HCT116 (cell line): ENCODE results near the gene TIPRL. TPM values are rescaled to one million over a fixed set of nuclear protein-coding genes. Genes with fewer than 3 reads are reported as not detected.

Experiments
- ATAC-seq: fragments of 200-7000 bp; cut with Tn5 transposase; 2 replicates; pipeline ENCODE4 v1.9.1; 2020; ENCODE audit warnings: mild to moderate bottlenecking, moderate library complexity
- BruUV-seq: library from RNA; stranded (reverse); fragments of 400-500 nt; replicated peaks from 2 replicates; lab custom pipeline; 2021; lab: Mats Ljungman, UMichigan
- CTCF ChIA-PET: fragments of 300-600 bp; sonication (Branson Sonifier 250); formaldehyde crosslinking; loops from one replicate; lab custom pipeline; 2021; ENCODE audit warnings: antibody characterized with exemption; lab: Charles Lee
- POLR2A ChIA-PET: fragments of 300-600, 350-600 bp; sonication (Branson Sonifier 250); formaldehyde crosslinking; loops from one replicate; lab custom pipeline; 2021; ENCODE audit warnings: antibody characterized with exemption; lab: Charles Lee
- RAD21 ChIA-PET, 2 experiments: fragments of 300-600 bp; sonication (Branson Sonifier 250); formaldehyde crosslinking; loops; one replicate each; lab custom pipeline; 2023; ENCODE audit warnings: low total read pairs in 2 of 2; ENCODE audit not compliant: uncharacterized antibody in 2 of 2, unreplicated experiment in 2 of 2, low non-redundant PET in 1 of 2; lab: Charles Lee
- DNase-seq: peaks from one replicate; pipeline ENCODE4 v3.0.0-alpha.2; 2010; ENCODE audit warnings: low read depth, low spot score
- H2AFZ ChIP-seq: fragments of 200-600 bp; shearing (Covaris generic), sonication (generic); 2 replicates; pipeline ENCODE4 v1.6.1; 2017; ENCODE audit warnings: low read depth, mixed run types, mixed read lengths, antibody characterized with exemption, low read length; ENCODE audit not compliant: poor library complexity, severe bottlenecking
- H3K27ac ChIP-seq: 2 replicates; pipeline ENCODE4 v1.5.1; 2012; ENCODE audit warnings: low read depth, low read length
- H3K27me3 ChIP-seq: fragments of 200-600 bp; sonication (generic); 2 replicates; pipeline ENCODE4 v1.6.1; 2016; ENCODE audit warnings: mixed run types, low read length, mixed read lengths; ENCODE audit not compliant: insufficient read depth
- H3K36me3 ChIP-seq, 2 experiments: fragments of 200-500 bp in 1 of 2; fragments of 200-600 bp in 1 of 2; sonication (Bioruptor generic) in 1 of 2; sonication (generic) in 1 of 2; 2 replicates each; pipeline versions ENCODE4 v1.5.1 to v1.6.1; 2014 to 2016; ENCODE audit warnings: low read length in 2 of 2, inconsistent platforms in 1 of 2, mixed read lengths in 1 of 2, mixed run types in 1 of 2; ENCODE audit not compliant: insufficient read depth in 2 of 2, control insufficient read depth in 1 of 2
- H3K4me1 ChIP-seq, 2 experiments: fragments of 200-600 bp in 1 of 2; sonication (generic) in 1 of 2; 2 replicates each; pipeline versions ENCODE4 v1.5.1 to v1.6.1; 2012 to 2017; ENCODE audit warnings: low read length in 2 of 2, inconsistent platforms in 1 of 2, mild to moderate bottlenecking in 1 of 2, mixed read lengths in 1 of 2, mixed run types in 1 of 2, moderate library complexity in 1 of 2; ENCODE audit not compliant: insufficient read depth in 2 of 2, control insufficient read depth in 1 of 2
- H3K4me2 ChIP-seq: fragments of 200-600 bp; sonication (generic); 2 replicates; pipeline ENCODE4 v1.6.1; 2017; ENCODE audit warnings: mixed run types, low read length, mixed read lengths
- H3K4me3 ChIP-seq, 2 experiments: fragments of 200-600 bp in 1 of 2; sonication (generic) in 1 of 2; replicated peaks in 1 of 2; 2 replicates each; pipeline ENCODE4 v1.5.1; 2011 to 2016; ENCODE audit warnings: low read length in 2 of 2, control low read depth in 1 of 2, low read depth in 1 of 2, mild to moderate bottlenecking in 1 of 2, mixed read lengths in 1 of 2, mixed run types in 1 of 2
- H3K79me2 ChIP-seq: fragments of 200-600 bp; sonication (generic); 2 replicates; pipeline ENCODE4 v1.6.1; 2017; ENCODE audit warnings: mild to moderate bottlenecking, mixed run types, low read length, moderate library complexity, mixed read lengths; ENCODE audit not compliant: insufficient read depth
- H3K9ac ChIP-seq: fragments of 200-600 bp; sonication (generic); 2 replicates; pipeline ENCODE4 v1.6.1; 2016; ENCODE audit warnings: low read length, mixed read lengths
- H3K9me2 ChIP-seq: fragments of 200-600 bp; sonication (generic), shearing (Covaris generic); 2 replicates; pipeline ENCODE4 v1.6.1; 2017; ENCODE audit warnings: mixed run types, mild to moderate bottlenecking, moderate library complexity; ENCODE audit not compliant: insufficient read depth
- H3K9me3 ChIP-seq, 2 experiments: fragments of 200-500 bp in 1 of 2; fragments of 200-600 bp in 1 of 2; sonication (Bioruptor generic) in 1 of 2; sonication (generic) in 1 of 2; 2 replicates each; pipeline ENCODE4 v1.6.1; 2014 to 2017; ENCODE audit warnings: low read length in 2 of 2, mixed read lengths in 2 of 2, inconsistent platforms in 1 of 2, low read depth in 1 of 2, mild to moderate bottlenecking in 1 of 2, mixed run types in 1 of 2, moderate library complexity in 1 of 2; ENCODE audit not compliant: control insufficient read depth in 1 of 2, insufficient read depth in 1 of 2
- H4K20me1 ChIP-seq: fragments of 200-600 bp; sonication (generic), shearing (Covaris generic); 2 replicates; pipeline ENCODE4 v1.6.1; 2017; ENCODE audit warnings: mixed run types, mild to moderate bottlenecking, moderate library complexity; ENCODE audit not compliant: insufficient read depth
- ATF3 ChIP-seq: IDR thresholded peaks from 2 replicates; pipeline ENCODE4 v1.6.1; 2012
- CBX3 ChIP-seq: IDR thresholded peaks from 2 replicates; pipeline ENCODE4 v1.6.1; 2012; ENCODE audit warnings: low read depth
- CEBPB ChIP-seq: IDR thresholded peaks from 2 replicates; pipeline ENCODE4 v1.6.1; 2012; ENCODE audit warnings: low read depth
- CTCF ChIP-seq, 3 experiments: fragments of 200-600 bp in 1 of 3; sonication (generic) in 1 of 3; IDR thresholded peaks in 2 of 3; conservative IDR thresholded peaks in 1 of 3; 2 replicates each; pipeline ENCODE4 v1.5.1; 2012 to 2017; ENCODE audit warnings: low read depth in 2 of 3, low read length in 2 of 3, antibody characterized with exemption in 1 of 3, borderline replicate concordance in 1 of 3, control low read depth in 1 of 3, mild to moderate bottlenecking in 1 of 3, mixed read lengths in 1 of 3, mixed run types in 1 of 3, moderate library complexity in 1 of 3; ENCODE audit not compliant: insufficient read depth in 1 of 3
- EGR1 ChIP-seq: IDR thresholded peaks from 2 replicates; pipeline ENCODE4 v1.6.1; 2012; ENCODE audit warnings: low read depth
- ELF1 ChIP-seq: IDR thresholded peaks from 2 replicates; pipeline ENCODE4 v1.6.1; 2012; ENCODE audit warnings: low read depth, borderline replicate concordance
- EZH2 ChIP-seq: fragments of 200-600 bp; sonication (generic); IDR thresholded peaks from 2 replicates; pipeline ENCODE4 v1.6.1; 2017; ENCODE audit warnings: antibody characterized with exemption, mixed run types
- EZH2phosphoT487 ChIP-seq: fragments of 200-600 bp; IDR thresholded peaks from 2 replicates; pipeline ENCODE4 v1.6.1; 2018; ENCODE audit warnings: antibody characterized with exemption, borderline replicate concordance
- FOSL1 ChIP-seq: IDR thresholded peaks from 2 replicates; pipeline ENCODE4 v1.6.1; 2012; ENCODE audit warnings: low read depth
- JUND ChIP-seq: IDR thresholded peaks from 2 replicates; pipeline ENCODE4 v1.6.1; 2012
- MAX ChIP-seq: IDR thresholded peaks from 2 replicates; pipeline ENCODE4 v1.6.1; 2012
- POLR2A ChIP-seq: IDR thresholded peaks from 2 replicates; pipeline ENCODE4 v1.7.0; 2011; ENCODE audit warnings: borderline replicate concordance; ENCODE audit not compliant: insufficient read depth, insufficient read length; ENCODE audit errors: extremely low read depth
- POLR2AphosphoS5 ChIP-seq: IDR thresholded peaks from 2 replicates; pipeline ENCODE4 v1.6.1; 2011; ENCODE audit warnings: mild to moderate bottlenecking, low read depth, low read length, moderate library complexity
- RAD21 ChIP-seq: IDR thresholded peaks from 2 replicates; pipeline ENCODE4 v1.6.1; 2012; ENCODE audit warnings: low read depth, mild to moderate bottlenecking
- SIN3A ChIP-seq: IDR thresholded peaks from 2 replicates; pipeline ENCODE4 v1.6.1; 2012; ENCODE audit warnings: low read depth
- SP1 ChIP-seq: IDR thresholded peaks from 2 replicates; pipeline ENCODE4 v1.6.1; 2012; ENCODE audit warnings: low read depth
- SRF ChIP-seq: IDR thresholded peaks from 2 replicates; pipeline ENCODE4 v1.6.1; 2012; ENCODE audit warnings: low read depth
- YY1 ChIP-seq: IDR thresholded peaks from 2 replicates; pipeline ENCODE4 v1.6.1; 2011; ENCODE audit warnings: low read length, low read depth, moderate library complexity, mild to moderate bottlenecking; ENCODE audit not compliant: insufficient replicate concordance; ENCODE audit errors: extremely low read depth
- ZBTB33 ChIP-seq: IDR thresholded peaks from 2 replicates; pipeline ENCODE4 v1.6.1; 2011; ENCODE audit warnings: mild to moderate bottlenecking, low read length, moderate library complexity; ENCODE audit not compliant: insufficient replicate concordance; ENCODE audit errors: extremely low read depth
- ZFX ChIP-seq: fragments of 450-650 bp; IDR thresholded peaks from 2 replicates; pipeline ENCODE4 v1.6.1; 2017
- intact Hi-C: fragments of 100-400 bp; cut with micrococcal nuclease; formaldehyde crosslinking; loops from 2 replicates; pipeline ENCODE4 v1.10.0; 2022
- total RNA-seq: library from RNA; stranded (reverse); gene quantifications from one replicate; pipeline ENCODE4 v1.2.1, GENCODE V29; 2021; ENCODE audit not compliant: unreplicated experiment

TIPRL gene
- total RNA-seq, 1 experiment from 2014 or later = 36.4 TPM

GRCh38 chr1:168245042-168245441 lies 66.3 kb downstream of the TIPRL start:
- Histone ChIP-seq H3K4me2 (no peak overlapping the region), H3K9me2 (no peaks in the 10 kb centered on the region), H3K9ac (no peak overlapping the region)
- TSS peak; percentile 20 for BruUV-seq
- CTCF ChIA-PET = interaction anchor here (1.0 kb wide), 1 partner anchor 10 kb away, joined by 3 read pairs; no protein-coding TSS in a partner anchor
- no peak for DNase-seq
- no peak for TF ChIP-seq SP1
- no peak for TF ChIP-seq JUND
- TF ChIP-seq YY1 = no peak
- TF ChIP-seq, all 23 proteins: peak for 0
- Histone ChIP-seq H3K4me3 (no peak overlapping the region), H3K27me3 (no peaks in the 10 kb centered on the region), H3K4me1 (peaks cover 17% of the 10 kb centered on the region in 2 experiments), H3K79me2 (peaks cover 37% of the 10 kb centered on the region), H4K20me1 (no peaks in the 10 kb centered on the region), H3K27ac (no peak overlapping the region), H3K36me3 (peaks cover 15 to 24% of the 10 kb centered on the region in 2 experiments), H2AFZ (no peak overlapping the region), H3K9me3 (no peaks in the 10 kb centered on the region)
- POLR2A ChIA-PET = no interaction called here
- RAD21 ChIA-PET = no interaction called here
- intact Hi-C loops = no loop called here
- no peak for ATAC-seq

GRCh38 chr1:168246506-168246905 lies 67.7 kb downstream of the TIPRL start:
- intact Hi-C loops = no loop called here
- Histone ChIP-seq H3K27ac (no peak overlapping the region), H2AFZ (no peak overlapping the region), H3K4me1 (peaks cover 17% of the 10 kb centered on the region in 2 experiments), H3K9me2 (no peaks in the 10 kb centered on the region), H4K20me1 (0 out of 2 replicates have a peak, but pooled peaks cover 3% of the 10 kb centered on the region), H3K27me3 (no peaks in the 10 kb centered on the region), H3K79me2 (peaks cover 40% of the 10 kb centered on the region), H3K9ac (no peak overlapping the region), H3K9me3 (no peaks in the 10 kb centered on the region), H3K4me3 (no peak overlapping the region), H3K4me2 (no peak overlapping the region), H3K36me3 (peaks cover 15 to 21% of the 10 kb centered on the region in 2 experiments)
- no TSS peak for BruUV-seq
- POLR2A ChIA-PET = no interaction called here
- DNase-seq (no peak), ATAC-seq (no peak)
- CTCF ChIA-PET = no interaction called here
- RAD21 ChIA-PET = no interaction called here
- TF ChIP-seq ZBTB33 (no peak), SIN3A (no peak), CTCF (IDR thresholded peaks at IDR 0.05 in 2 of 3, conservative IDR thresholded peaks at IDR 0.05 in 1 of 3; ENCODE audit: borderline replicate concordance in 1 of 3, insufficient read depth in 1 of 3, low read depth in 2 of 3, low read length in 2 of 3) (no peak), RAD21 (no peak), ATF3 (no peak), MAX (no peak), EGR1 (no peak), ELF1 (no peak), EZH2 (no peak), POLR2AphosphoS5 (no peak), ZFX (no peak), SP1 (no peak), EZH2phosphoT487 (no peak), CEBPB (no peak), YY1 (no peak), SRF (no peak), FOSL1 (no peak), POLR2A (no peak), CBX3 (no peak)
